COLO829 (cell line): ENCODE results near the gene HOOK1.
"Not testable (repeated sequence)": the region's sequence is repeated elsewhere in the genome, so short reads cannot be mapped to it uniquely, and the experiment has no call there.

Source experiments
- DNase-seq: peaks from one replicate; pipeline ENCODE4 v3.0.0; 2012; ENCODE audit warnings: low spot score

HOOK1 gene

DNA sequence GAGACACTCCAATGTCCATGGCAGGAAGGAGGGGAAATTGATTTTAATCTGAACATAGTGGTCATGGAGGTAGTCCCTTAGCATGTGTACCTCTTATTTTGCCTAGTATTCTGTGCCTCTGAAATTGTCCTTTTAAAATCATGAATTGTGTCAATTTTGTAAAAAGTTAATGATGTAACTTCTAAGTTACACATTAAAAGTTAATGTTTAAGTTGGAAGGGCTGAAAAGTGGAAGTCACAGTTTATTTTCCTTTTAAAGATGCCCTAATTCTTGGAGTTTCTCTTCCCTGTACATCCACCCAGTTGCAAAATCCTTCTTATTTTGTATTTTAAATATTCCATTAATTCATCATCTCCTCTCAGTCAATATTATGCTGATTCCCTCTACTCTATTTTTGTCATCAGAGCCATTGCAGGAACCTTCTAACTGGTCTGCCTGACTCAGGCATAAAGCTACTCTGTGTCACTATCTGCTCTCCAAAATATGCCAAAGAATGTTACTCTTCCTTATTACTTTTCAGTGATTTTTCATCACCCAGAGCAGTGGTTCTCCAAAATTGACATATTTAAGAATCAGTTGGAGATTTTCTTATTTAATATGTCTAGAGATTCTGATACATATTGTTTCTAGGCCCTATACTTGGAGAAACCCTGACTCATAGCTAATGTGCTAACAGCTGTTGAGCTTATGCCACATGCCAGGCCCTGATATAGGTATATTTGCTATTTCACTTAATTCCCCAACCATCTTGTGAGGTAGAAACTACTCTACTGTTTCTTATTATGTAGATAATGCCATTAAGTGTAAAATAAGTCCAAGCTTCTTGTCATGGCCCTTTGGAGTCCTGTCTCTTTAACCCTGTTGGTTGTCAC lies 5.1 kb downstream of the HOOK1 start:
- DNase-seq: no peak

DNA sequence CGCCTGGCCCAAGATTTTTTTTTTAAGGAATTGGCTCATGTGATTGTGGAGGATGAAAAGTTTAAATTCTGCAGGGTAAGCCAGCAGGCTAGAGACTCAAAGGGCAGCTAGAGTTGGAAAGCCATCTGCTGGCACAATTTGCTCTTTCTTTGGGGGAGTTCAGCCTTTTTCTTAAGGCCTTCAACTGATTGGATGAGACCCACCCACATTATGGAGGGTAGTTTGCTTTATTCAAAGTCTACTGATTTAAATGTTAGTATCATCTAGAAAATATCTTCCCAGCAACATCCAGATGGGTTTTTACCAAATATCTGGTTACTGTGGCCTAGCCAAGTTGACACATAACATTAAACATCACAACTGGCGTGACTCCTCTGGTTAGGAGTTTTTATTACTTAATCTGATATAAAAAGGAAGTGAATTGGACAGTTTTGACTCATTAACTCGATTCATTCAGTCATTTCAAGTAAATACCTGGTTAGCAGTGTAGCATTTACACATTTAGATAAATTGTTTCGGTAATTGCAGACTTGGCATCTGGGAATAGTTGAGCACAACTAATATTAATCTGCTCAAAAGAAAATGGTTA lies 12.4 kb downstream of the HOOK1 start:
- no peak for DNase-seq

DNA sequence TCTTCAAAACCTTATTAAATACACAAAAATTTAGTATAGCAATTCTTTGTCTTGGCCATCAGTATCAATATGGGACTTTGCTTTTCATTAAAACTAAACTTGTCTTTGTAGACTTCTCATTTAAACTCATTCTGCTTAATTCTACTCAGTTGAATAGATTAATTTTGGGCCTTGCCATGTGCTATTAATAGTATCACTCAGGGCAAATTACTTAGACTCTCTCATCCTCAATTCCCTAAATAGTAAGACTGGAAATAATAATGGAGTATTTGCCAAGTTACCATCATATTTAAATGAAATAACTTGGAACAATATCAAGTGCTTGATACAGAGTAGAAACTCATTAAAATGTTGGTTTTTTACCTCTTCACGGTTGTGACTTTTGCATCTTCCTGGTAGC lies 13.4 kb downstream of the HOOK1 start:
- no peak for DNase-seq

DNA sequence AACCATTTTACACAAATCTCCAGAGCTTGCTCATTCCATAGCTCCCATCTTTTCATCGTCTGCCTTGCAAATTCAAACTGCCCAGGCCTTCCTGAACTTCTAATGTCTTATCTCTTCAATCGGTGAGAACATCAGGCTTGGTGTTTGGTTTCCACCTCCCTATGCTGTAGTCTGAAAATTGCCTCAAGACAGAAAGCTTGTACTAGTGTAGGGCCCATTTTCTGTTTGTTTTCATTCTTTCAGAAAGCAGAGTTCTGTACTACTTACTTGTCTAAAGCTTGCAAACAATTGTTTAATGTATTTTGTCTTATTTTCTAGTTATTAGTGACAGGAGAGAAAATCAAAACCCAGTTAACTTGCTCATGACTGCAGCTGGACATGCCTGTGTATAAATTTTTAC lies 16.8 kb downstream of the HOOK1 start:
- no peak for DNase-seq

DNA sequence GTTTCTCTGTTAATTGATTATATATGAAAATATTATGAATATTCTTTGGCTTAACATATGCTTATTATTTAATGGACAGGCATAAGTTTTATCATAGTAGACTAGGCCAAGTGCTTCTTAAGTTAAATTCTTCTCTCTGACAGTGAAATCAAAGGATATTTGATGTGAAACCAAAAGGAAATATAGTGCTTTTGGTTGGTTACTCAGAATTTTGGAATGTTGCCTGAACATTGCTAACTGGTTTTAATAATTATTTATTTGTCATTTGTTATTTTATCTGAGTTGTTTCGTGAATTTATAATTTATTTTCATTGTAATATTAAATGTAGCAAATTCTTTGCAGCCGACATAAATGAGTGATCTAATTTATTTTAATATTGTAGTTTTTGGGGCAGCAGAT lies 18.3 kb downstream of the HOOK1 start:
- DNase-seq: no peak

DNA sequence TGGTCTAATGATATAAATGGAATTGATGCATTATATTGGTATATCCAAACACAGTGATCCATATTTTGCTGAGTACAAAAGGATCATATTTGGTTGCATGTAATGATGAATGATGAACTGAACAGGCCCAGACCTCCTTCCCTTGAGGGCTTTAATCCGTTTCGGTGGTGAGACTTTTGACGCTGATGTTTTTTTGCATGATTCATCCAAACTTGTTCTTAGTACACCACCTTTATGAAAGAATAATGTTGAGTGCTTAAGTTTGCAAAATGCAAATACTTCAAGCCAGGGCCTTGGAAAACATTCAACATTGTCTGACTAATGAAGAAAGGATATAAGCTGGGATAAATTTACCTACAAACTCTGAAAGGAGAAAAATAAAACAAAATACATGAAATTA lies 19.2 kb downstream of the HOOK1 start:
- no peak for DNase-seq

DNA sequence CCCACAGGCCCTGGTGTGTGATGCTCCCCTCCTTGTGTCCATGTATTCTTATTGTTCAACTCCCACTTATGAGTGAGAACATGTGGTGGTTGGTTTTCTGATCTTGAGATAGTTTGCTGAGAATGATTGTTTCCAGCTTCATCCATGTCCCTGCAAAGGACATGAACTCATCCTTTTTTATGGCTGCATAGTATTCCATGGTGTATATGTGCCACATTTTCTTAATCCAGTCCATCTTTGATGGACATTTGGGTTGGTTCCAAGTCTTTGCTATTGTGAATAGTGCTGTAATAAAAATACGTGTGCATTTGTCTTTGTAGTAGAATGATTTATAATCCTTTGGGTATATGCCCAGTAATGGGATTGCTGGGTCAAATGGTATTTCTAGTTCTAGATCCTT lies 23.1 kb downstream of the HOOK1 start:
- not testable (repeated sequence) for DNase-seq

DNA sequence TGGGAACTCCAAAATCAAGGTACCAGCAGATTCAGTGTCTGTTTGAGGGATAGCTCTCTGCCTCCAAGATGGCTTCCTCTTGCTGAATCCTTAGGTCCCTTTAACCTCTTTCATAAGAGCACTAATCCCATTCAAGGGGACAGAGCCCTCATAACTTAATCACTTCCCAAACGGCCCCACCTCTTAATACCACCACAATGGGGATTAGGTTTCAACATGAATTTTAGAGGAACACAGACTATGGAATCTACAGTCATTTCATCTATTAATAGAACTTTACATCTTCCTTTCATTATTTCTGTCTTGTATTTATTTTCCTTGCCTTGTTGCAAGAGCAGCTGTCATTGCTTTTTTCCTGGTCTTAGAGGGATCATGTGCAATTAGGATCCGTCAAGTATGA lies 30.3 kb downstream of the HOOK1 start:
- DNase-seq: no peak

DNA sequence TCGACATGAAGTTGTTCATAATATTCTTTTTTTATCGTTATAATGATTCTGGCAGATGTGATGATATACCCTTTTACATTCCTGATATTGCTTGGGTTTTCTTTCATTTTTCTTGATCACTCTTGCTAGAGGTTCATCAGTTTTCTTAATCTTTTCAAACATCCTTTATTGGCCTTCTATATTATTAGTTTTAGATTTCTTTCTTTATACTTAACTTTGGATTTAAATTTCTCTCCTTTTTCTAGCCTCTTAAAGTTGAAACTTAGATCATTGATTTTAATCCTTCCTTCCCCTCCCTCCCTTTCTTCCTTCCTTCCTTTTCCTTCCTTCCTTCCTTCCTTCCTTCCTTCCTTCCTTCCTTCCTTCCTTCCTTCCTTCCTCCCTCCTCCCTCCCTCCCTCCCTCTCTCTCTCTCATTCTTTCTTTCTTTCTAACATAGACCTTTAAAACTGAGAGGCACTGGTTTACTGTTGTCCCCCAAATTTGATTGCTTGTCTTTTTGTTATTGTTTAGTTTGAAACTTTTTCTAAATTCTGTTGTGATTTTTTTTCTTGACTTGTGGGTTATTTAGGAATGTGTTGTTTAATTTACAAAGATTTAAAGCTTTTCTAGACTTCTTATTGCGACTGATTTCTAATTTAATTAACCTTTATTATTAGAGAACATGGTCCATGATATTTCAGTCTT lies 31.6 kb downstream of the HOOK1 start:
- DNase-seq: no peak

DNA sequence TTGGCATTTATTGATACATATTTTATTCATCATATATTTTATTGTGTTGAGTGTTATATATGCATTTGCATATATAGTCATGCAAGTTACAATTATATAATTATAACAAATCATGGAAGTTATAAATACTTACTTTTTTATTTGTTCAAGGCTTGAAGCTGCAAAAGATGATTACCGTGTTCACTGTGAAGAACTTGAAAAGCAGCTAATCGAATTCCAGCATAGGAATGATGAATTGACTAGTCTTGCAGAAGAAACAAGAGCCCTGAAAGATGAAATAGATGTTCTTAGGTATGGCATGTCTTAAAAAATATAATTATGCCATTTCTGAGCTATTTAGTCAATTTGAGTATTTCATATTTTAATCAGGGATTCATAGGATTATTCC lies 32.1 kb downstream of the HOOK1 start:
- DNase-seq: no peak

DNA sequence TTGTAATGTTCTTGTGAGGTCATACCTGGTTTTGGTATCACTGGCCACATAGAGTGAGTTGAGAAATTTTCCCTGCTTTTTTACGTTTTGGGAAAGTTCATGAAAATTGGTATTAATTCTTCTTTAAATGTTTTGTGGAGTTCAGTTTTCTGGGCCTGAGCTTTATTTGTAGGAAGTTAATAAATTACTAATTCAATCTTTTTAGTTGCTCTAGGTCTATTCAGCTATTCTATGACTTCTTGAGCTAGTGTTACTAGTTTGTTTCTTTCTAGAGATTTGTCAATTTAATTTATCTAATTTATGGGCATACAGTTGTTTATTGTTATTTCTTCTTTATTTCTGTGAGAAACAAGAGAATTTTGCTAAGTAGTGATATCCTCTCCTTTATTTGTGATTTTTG lies 37.4 kb downstream of the HOOK1 start:
- DNase-seq: no peak

DNA sequence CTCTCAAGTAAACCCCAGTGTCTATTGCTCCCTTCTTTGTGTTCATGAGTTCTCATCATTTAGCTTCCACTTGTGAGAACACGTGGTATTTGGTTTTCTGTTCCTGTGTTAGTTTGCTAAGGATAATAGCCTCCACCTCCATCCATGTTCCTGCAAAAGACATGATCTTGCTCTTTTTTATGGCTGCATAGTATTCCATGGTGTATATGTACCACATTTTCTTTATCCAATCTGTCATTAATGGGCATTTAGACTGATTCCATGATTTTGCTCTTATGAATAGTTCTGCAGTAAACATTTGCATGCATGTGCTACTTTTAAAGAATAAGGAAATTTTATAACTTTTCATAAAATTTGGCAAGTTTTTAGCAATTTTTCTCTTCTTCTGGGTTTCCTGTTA lies 40.5 kb downstream of the HOOK1 start:
- DNase-seq: not testable (repeated sequence)

DNA sequence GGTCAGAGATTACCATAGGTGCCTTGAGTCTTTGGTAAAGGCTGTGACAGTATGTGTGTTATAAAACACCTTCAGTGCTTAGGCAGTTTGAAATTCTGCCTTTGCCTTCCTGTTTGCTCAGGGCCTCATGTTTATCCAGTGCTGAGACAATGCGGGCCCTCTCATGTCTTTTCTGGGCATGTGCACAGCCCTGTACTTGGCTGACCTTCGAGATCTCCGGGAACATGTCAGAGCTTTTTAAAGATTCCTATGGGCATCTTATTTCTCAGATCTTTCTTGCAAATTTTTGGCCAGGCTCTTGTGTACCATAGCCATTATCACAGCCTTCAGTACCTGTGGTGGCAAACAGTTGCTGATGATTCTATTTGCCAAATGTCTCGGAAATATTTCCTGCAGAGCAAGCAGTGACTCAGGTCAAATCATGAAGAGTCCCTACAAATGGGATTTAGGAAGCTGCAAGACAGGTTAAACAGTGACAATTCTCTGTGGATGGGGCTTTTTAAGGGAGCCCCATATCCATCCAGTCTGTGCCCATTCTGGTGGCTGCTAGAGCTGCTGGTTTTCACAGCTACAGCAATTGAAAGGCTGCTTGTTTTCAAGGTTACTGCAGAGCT lies 42.1 kb downstream of the HOOK1 start:
- DNase-seq: no peak

DNA sequence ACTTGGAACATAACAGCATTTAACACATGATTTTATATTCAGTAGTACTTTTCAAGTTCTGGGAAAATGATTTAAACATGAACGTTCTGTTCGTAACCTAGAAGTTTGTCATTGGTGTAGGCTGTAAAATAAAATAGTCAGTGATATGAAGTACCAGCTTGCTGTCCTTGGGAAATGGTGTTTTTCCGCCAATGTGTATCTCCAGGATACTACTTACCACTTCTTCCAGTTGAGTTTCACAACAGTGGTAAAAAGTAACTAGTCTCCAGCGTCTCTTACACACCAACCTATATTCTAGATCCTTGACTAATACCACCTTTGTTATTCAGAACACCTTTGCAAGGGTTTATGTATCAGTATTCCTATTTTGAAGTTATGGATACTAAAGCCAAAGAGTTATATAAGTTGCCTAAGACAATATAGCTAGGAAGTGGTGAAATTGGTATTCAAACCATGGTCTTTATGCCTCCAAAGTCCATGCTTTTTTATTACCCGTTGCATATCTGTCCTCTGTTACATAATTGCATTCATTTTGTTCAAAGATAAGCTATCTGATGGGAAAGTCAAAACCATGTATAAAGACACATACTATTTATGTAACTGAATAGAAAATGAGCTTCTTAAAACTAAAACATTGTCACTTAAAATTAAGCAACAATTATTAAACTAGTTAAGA lies 43.1 kb downstream of the HOOK1 start:
- DNase-seq: no peak

DNA sequence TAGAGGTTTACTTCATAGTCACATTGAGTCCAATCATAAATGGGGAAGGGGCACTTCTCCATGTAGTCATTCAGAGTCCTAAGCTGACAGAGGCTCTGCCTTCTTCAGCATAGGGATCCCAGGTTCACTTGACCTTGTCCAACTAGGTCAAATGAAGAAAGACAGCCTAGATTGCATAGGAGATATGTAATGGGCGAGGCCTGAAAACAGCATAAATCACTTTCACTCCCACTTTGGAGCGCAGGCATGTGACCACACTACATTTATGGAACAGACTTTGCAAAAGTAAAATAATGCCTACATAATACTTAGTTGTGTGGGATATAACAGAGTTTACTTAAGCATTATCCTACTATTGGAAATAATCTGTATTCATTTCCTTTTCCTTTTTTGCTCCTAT lies 51.7 kb downstream of the HOOK1 start:
- no peak for DNase-seq

DNA sequence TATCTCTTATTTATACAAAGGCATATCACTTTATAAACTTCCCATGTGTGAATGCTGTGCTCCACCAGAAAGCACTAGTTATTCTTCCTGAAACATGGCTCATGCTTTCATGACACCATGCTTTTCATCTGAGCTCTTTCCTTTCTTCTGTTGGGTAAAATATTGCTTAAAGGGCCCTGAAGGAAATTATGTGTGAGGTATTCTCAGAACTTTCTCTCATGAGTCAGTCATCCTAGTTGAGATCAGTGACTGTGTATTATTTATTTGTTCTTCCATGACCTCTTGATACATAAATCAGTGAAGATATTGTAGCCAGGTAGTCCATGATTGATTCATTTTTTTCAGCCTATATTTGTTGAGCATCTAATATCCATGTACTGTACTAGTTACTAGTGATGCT lies 57.0 kb downstream of the HOOK1 start:
- DNase-seq: no peak

DNA sequence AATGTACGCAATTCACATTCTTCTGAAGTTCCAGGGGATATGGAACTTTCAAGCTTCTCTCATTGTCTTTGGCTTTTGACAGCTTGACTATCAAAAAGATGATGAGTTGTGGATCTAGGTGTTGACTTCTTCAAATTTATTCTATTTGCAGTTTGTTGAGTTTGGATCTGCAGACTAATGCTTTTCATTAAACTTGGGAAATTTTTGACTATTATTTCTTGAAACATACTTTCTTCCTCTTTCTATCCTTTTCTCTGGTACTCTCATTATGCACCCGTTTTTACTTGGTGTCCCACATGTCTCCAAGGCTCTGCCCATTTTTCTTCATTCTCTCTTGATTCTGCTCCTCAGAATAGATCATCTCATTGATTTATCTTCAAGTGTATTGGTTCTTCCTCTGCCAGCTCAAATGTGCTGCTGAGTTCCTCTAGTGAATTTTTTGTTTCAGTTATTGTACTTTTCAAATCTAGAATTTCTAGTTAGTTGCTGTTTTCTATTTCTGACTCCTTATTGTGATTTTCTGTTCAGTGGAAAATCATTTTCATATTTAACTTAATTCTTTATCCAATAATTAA lies 62.4 kb downstream of the HOOK1 start:
- DNase-seq: no peak

DNA sequence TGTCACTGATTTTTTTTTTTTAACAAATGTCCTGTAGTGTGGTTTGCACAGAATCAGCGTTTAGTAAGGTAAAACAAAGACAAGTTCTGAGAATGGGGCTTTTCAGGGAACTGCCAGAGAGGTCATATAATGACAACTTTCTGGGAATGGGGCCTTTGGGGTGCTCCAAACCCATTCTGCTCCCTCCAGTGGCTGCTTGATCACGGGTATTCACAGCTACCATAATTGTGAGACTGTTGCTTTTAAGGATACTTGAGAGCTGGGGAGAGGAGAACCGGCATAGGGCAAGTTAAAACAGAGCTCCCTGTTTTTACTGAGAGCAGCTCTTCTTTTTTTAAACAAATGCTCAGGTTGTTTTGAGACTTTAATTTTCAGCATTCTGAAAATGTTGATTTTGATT lies 63.6 kb downstream of the HOOK1 start:
- DNase-seq: no peak

DNA sequence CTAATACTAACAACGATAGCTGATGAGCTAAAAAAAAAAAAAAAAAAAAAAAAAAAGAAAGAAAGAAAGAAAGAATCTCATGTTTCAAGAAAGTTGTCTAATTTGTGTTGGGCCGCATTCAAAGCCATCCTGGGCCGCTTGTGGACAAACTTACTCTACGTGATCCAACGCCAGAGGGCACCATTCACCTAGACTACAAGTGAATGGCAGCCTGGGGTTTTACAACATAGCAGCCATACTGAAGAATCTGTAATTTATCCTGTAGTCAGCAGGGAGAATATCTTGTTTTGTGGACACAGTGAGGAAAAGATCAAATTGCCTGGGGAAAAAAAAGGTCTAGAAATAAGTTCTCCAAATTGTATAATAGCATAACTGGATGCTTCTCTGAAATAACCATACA lies 64.8 kb downstream of the HOOK1 start:
- peak; percentile 64 for DNase-seq

DNA sequence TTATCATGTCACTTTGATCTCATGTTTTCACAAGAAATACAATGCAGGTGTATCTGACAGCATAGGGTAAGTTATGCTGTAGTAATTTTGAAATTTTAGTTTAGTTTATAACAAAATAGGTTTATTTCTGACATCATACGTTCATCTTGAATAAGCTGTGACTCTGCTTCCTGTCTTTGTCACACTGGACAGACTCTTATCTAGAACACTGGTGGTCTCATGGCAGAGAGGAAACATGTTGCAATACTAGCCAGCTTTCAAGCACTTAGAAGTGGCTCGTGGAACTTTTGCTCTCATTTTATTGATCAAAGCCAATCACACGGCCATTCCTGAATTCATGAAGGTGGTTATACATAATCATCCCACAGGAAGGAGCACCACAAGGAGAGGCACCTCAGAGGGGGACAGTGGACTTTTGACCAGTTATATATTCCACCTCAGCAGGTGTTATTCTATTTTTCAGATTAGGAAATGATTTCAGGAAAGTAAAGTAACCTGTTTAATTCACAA lies 65.3 kb downstream of the HOOK1 start:
- no peak for DNase-seq

DNA sequence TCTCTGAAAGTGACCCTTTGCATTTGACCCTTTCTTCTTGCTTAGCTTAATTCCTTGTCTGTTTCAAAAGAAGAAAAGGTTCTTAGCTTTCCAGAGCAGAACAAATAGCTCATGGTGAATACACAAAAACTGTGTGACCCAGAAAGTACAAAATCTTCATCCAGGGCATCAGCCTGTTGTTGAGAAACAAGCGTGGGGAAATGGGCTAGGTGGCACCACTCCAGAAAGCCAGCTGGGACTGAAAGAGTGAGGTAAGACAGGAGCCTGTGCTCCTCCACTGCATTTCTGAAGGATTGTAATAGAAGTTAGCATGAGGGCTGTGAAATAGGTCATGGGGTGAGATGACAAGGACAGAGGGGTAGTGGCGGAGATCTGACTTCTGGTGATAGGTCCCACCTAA lies 66.0 kb downstream of the HOOK1 start:
- DNase-seq: no peak
